CD4-positive, alpha-beta T cell treated with Interleukin-17A for 4 hours (primary cell): ENCODE measurements around the gene MEIKIN.

ENCODE experiments used
- DNase-seq: peaks from one replicate; pipeline ENCODE4 v3.0.0-alpha.2; 2020; ENCODE audit warnings: mixed read lengths

MEIKIN gene

GRCh38 chr5:131945551-131946168, at the start of gene MEIKIN:
TSS of gene MEIKIN (minus strand) at chr5:131945663. CDS start at chr5:131945505, 158 bp downstream.
- no peak for DNase-seq

- DNase-seq, result no peak
Observed at GRCh38 chr5:131994533-131995226, 49.2 kb upstream of the MEIKIN start.

- no peak for DNase-seq
Observed at GRCh38 chr5:131994090-131994489, 48.6 kb upstream of the MEIKIN start.

GRCh38 chr5:131993676-131994075, 48.2 kb upstream of the MEIKIN start:
- DNase-seq, result no peak

- no peak for DNase-seq
Observed at GRCh38 chr5:131992370-131992769, 46.9 kb upstream of the MEIKIN start.

- no peak for DNase-seq
Observed at GRCh38 chr5:131991593-131992324, 46.3 kb upstream of the MEIKIN start.

- no peak for DNase-seq
Observed at GRCh38 chr5:131990716-131991115, 45.3 kb upstream of the MEIKIN start.

- no peak for DNase-seq
Observed at GRCh38 chr5:131988601-131989000, 43.1 kb upstream of the MEIKIN start.

- no peak for DNase-seq
Observed at GRCh38 chr5:131987251-131987650, 41.8 kb upstream of the MEIKIN start.

- DNase-seq, result no peak
Observed at GRCh38 chr5:131986161-131986912, 40.9 kb upstream of the MEIKIN start.

GRCh38 chr5:131984956-131985665, 39.6 kb upstream of the MEIKIN start:
- DNase-seq, result no peak

- no peak for DNase-seq
Observed at GRCh38 chr5:131983244-131983771, 37.8 kb upstream of the MEIKIN start.

GRCh38 chr5:131981516-131981915, 36.1 kb upstream of the MEIKIN start:
- DNase-seq, result no peak

- no peak for DNase-seq
Observed at GRCh38 chr5:131980696-131981095, 35.2 kb upstream of the MEIKIN start.

GRCh38 chr5:131979816-131980215, 34.4 kb upstream of the MEIKIN start:
- no peak for DNase-seq

GRCh38 chr5:131977212-131977604, 31.7 kb upstream of the MEIKIN start:
- no peak for DNase-seq

- no peak for DNase-seq
Observed at GRCh38 chr5:131976414-131977211, 31.1 kb upstream of the MEIKIN start.

- DNase-seq, result peak; percentile 61
Observed at GRCh38 chr5:131974956-131975726, 29.7 kb upstream of the MEIKIN start.

- no peak for DNase-seq
Observed at GRCh38 chr5:131974622-131974955, 29.1 kb upstream of the MEIKIN start.

- DNase-seq, result no peak
Observed at GRCh38 chr5:131974016-131974415, 28.6 kb upstream of the MEIKIN start.
